Muscle layer of duodenum (tissue), 2 donors: ENCODE results near the gene LHX3.

ENCODE experiments used
- H3K27ac ChIP-seq: one replicate; pipeline ENCODE4 v1.7.0; 2013; ENCODE audit warnings: mild to moderate bottlenecking, low read length
- H3K27me3 ChIP-seq: one replicate; pipeline ENCODE4 v1.7.0; 2013; ENCODE audit warnings: low read depth, mild to moderate bottlenecking, control low read depth, low read length
- H3K36me3 ChIP-seq, 2 donors: one replicate each; pipeline ENCODE4 v1.7.0; 2013; ENCODE audit warnings: low read length in 2 of 2, control low read depth in 1 of 2, mild to moderate bottlenecking in 1 of 2; ENCODE audit not compliant: insufficient read depth in 2 of 2, control insufficient read depth in 1 of 2
- H3K4me1 ChIP-seq, 2 donors: one replicate each; pipeline ENCODE4 v1.7.0; 2013; ENCODE audit warnings: low read length in 2 of 2, mild to moderate bottlenecking in 2 of 2, control low read depth in 1 of 2, moderate library complexity in 1 of 2; ENCODE audit not compliant: insufficient read depth in 2 of 2, control insufficient read depth in 1 of 2
- H3K4me3 ChIP-seq, 2 donors: one replicate each; pipeline ENCODE4 v1.7.0; 2013; ENCODE audit warnings: low read length in 2 of 2, low read depth in 1 of 2, mild to moderate bottlenecking in 1 of 2
- H3K9me3 ChIP-seq, 2 donors: one replicate each; pipeline ENCODE4 v1.7.0; 2013; ENCODE audit warnings: low read length in 2 of 2, control low read depth in 1 of 2, mild to moderate bottlenecking in 1 of 2; ENCODE audit not compliant: control insufficient read depth in 1 of 2
- donor health status: healthy.

The LHX3 gene

GRCh38 chr9:136193127-136193890, 11.6 kb downstream of the LHX3 start:
- Histone ChIP-seq H3K4me1 (peaks cover 0 to 15% of the 10 kb centered on the region in 2 donors), H3K9me3 (no peaks in the 10 kb centered on the region), H3K27me3 (peaks cover 29% of the 10 kb centered on the region), H3K4me3 (no peak overlapping the region), H3K27ac (no peak overlapping the region), H3K36me3 (no peaks in the 10 kb centered on the region)

GRCh38 chr9:136192289-136193126, 12.4 kb downstream of the LHX3 start:
- Histone ChIP-seq H3K27ac (no peak overlapping the region), H3K36me3 (no peaks in the 10 kb centered on the region), H3K4me3 (no peak overlapping the region), H3K9me3 (no peaks in the 10 kb centered on the region), H3K4me1 (peaks cover 0 to 12% of the 10 kb centered on the region in 2 donors), H3K27me3 (peaks cover 21% of the 10 kb centered on the region)

- H3K9me3 ChIP-seq: no peaks in the 10 kb centered on the region
- no peaks in the 10 kb centered on the region for H3K36me3 ChIP-seq
- peaks cover 0 to 12% of the 10 kb centered on the region in 2 donors for H3K4me1 ChIP-seq
- H3K27ac ChIP-seq: no peak overlapping the region
- peaks cover 20% of the 10 kb centered on the region for H3K27me3 ChIP-seq
- H3K4me3 ChIP-seq: no peak overlapping the region
Measured at GRCh38 chr9:136191960-136192286, 13.0 kb downstream of the LHX3 start.

- Histone ChIP-seq H3K4me3 (no peak overlapping the region), H3K27me3 (peaks cover 14% of the 10 kb centered on the region), H3K4me1 (peaks cover 0 to 12% of the 10 kb centered on the region in 2 donors), H3K36me3 (no peaks in the 10 kb centered on the region), H3K9me3 (no peaks in the 10 kb centered on the region), H3K27ac (no peak overlapping the region)
Measured at GRCh38 chr9:136191099-136191959, 13.6 kb downstream of the LHX3 start.

- H3K27ac ChIP-seq: no peak overlapping the region
- no peak overlapping the region for H3K4me3 ChIP-seq
- peaks cover 7% of the 10 kb centered on the region for H3K27me3 ChIP-seq
- no peaks in the 10 kb centered on the region for H3K36me3 ChIP-seq
- no peaks in the 10 kb centered on the region for H3K9me3 ChIP-seq
- H3K4me1 ChIP-seq: peaks cover 0 to 12% of the 10 kb centered on the region in 2 donors
Measured at GRCh38 chr9:136190656-136191055, 14.3 kb downstream of the LHX3 start.

- H3K27me3 ChIP-seq: peaks cover 7% of the 10 kb centered on the region
- H3K4me3 ChIP-seq: no peak overlapping the region
- peaks cover 0 to 12% of the 10 kb centered on the region in 2 donors for H3K4me1 ChIP-seq
- no peaks in the 10 kb centered on the region for H3K9me3 ChIP-seq
- no peak overlapping the region for H3K27ac ChIP-seq
- H3K36me3 ChIP-seq: no peaks in the 10 kb centered on the region
Measured at GRCh38 chr9:136190237-136190601, 14.7 kb downstream of the LHX3 start.

- H3K27me3 ChIP-seq: peaks cover 7% of the 10 kb centered on the region
- no peaks in the 10 kb centered on the region for H3K36me3 ChIP-seq
- peaks cover 0 to 12% of the 10 kb centered on the region in 2 donors for H3K4me1 ChIP-seq
- H3K4me3 ChIP-seq: no peak overlapping the region
- H3K9me3 ChIP-seq: no peaks in the 10 kb centered on the region
- no peak overlapping the region for H3K27ac ChIP-seq
Measured at GRCh38 chr9:136189394-136190236, 15.3 kb downstream of the LHX3 start.

- H3K27ac ChIP-seq: no peak overlapping the region
- no peaks in the 10 kb centered on the region for H3K36me3 ChIP-seq
- peaks cover 7% of the 10 kb centered on the region for H3K27me3 ChIP-seq
- H3K4me3 ChIP-seq: no peak overlapping the region
- no peaks in the 10 kb centered on the region for H3K9me3 ChIP-seq
- H3K4me1 ChIP-seq: peaks cover 0 to 6% of the 10 kb centered on the region in 2 donors
Measured at GRCh38 chr9:136187683-136188586, 17.0 kb downstream of the LHX3 start.

GRCh38 chr9:136187197-136187596, 17.7 kb downstream of the LHX3 start:
- Histone ChIP-seq H3K4me1 (peaks cover 0 to 1% of the 10 kb centered on the region in 2 donors), H3K9me3 (no peaks in the 10 kb centered on the region), H3K27me3 (peaks cover 7% of the 10 kb centered on the region), H3K36me3 (no peaks in the 10 kb centered on the region), H3K27ac (no peak overlapping the region), H3K4me3 (no peak overlapping the region)

GRCh38 chr9:136186386-136186785, 18.5 kb downstream of the LHX3 start:
- Histone ChIP-seq H3K4me3 (no peak overlapping the region), H3K27me3 (peaks cover 4% of the 10 kb centered on the region), H3K36me3 (no peaks in the 10 kb centered on the region), H3K27ac (no peak overlapping the region), H3K4me1 (no peaks in the 10 kb centered on the region), H3K9me3 (no peaks in the 10 kb centered on the region)
